Immature natural killer cell (primary cell): Measurements from ENCODE around the gene METTL9. TPM values are rescaled to one million over a fixed set of nuclear protein-coding genes. Genes with fewer than 3 reads are reported as not detected.
A peak's percentile ranks its signal among the peaks of the same experiment; 100 is the strongest.
"Not testable (repeated sequence)": the region's sequence is repeated elsewhere in the genome, so short reads cannot be mapped to it uniquely, and the experiment has no call there.

Experiments
- DNase-seq, 3 donors: peaks; one replicate each; pipeline ENCODE4 v3.0.0; 2022; ENCODE audit warnings: mixed read lengths in 1 of 3
- H3K27ac Mint-ChIP-seq, 6 donors: one replicate each; pipeline ENCODE4 v1.8.0; 2020; ENCODE audit warnings: mixed read lengths in 6 of 6, mild to moderate bottlenecking in 5 of 6, inconsistent platforms in 4 of 6, moderate library complexity in 3 of 6
- H3K27me3 Mint-ChIP-seq, 3 donors: one replicate each; pipeline ENCODE4 v1.8.0; 2020 to 2021; ENCODE audit warnings: low read depth in 3 of 3, mild to moderate bottlenecking in 3 of 3, mixed read lengths in 3 of 3, moderate library complexity in 3 of 3, inconsistent platforms in 1 of 3
- H3K36me3 Mint-ChIP-seq, 3 donors: one replicate each; pipeline ENCODE4 v1.8.0; 2020; ENCODE audit warnings: mixed read lengths in 3 of 3, inconsistent platforms in 2 of 3, mild to moderate bottlenecking in 2 of 3
- H3K4me1 Mint-ChIP-seq, 2 donors: one replicate each; pipeline ENCODE4 v1.8.0; 2020; ENCODE audit warnings: inconsistent platforms in 2 of 2, mild to moderate bottlenecking in 2 of 2, mixed read lengths in 2 of 2, moderate library complexity in 1 of 2
- H3K4me3 Mint-ChIP-seq, 5 donors: one replicate each; pipeline ENCODE4 v1.8.0; 2020; ENCODE audit warnings: mild to moderate bottlenecking in 5 of 5, mixed read lengths in 5 of 5, inconsistent platforms in 3 of 5, moderate library complexity in 3 of 5
- H3K9me3 Mint-ChIP-seq, 6 donors: one replicate each; pipeline ENCODE4 v1.8.0; 2020; ENCODE audit warnings: mild to moderate bottlenecking in 6 of 6, mixed read lengths in 6 of 6, inconsistent platforms in 4 of 6, moderate library complexity in 3 of 6
- polyA plus RNA-seq, 3 donors: library from polyadenylated mRNA; unstranded; fragments of 300-500 nt; fragmentation: Illumina TruSeq; gene quantifications; one replicate each; pipeline ENCODE4 v1.2.3, GENCODE V29; 2021

The METTL9 gene
- polyA plus RNA-seq, 3 donors from 2014 or later, result 113 to 149 (median 147) TPM

DNA sequence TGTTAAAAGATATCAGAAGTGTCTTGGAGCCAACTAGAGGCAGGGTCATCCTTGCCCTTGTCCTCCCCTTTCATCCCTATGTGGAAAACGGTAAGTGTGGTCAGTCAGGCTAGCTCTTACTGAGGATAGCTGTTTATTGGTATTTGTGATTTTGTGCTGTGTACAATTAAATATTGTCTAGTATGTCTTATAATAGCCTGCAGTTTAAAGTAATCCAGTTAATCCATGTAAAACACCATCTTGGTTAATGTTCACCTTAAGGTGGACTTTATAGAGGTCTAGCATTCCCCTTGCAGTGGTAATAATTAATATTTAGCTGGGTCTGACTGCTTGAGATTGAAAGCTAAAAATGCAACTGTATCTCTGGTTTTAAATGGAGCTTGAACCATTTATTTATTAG is 25.6 kb downstream of the METTL9 start:
- no peak for DNase-seq
- Mint-ChIP-seq H3K4me3 (no peak overlapping the region), H3K4me1 (peaks cover 25 to 41% of the 10 kb centered on the region in 2 donors), H3K9me3 (no peaks in the 10 kb centered on the region), H3K27me3 (no peaks in the 10 kb centered on the region), H3K27ac (no peak overlapping the region), H3K36me3 (peaks cover 31 to 33% (median 32%) of the 10 kb centered on the region in 3 donors)

DNA sequence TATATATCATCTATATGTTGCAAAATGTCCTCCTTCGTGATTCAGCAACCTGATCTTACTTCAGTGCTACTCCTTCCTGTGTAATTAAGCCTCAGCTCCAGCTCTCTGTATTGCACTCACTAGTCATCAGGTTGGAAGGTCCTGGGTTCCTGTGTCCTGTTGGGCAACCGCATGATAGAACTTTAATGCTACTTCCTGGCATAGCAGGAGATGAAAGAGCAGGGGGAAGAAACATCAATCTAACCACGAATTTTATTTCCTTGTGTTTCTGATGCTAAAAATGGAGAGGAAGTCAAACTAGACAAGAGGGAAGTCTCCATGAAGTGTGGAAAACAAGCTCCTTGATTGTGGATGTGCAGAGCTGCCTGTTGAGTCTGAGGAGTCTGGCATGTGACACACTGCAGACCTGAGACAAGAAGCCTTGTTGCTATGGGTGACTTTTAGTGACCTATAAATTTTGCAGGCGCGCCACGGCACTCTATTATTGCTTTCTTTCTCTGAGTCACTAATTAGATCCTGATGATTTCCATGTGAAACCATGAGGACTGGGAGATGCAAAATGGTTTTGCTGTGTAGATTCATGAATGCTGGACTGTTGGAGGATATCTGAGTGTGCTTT is 27.4 kb downstream of the METTL9 start:
- H3K9me3 Mint-ChIP-seq, result no peaks in the 10 kb centered on the region
- peak overlapping the region in 4 of 5 donors; percentile 1 to 29 (median 18) for H3K4me3 Mint-ChIP-seq
- H3K27ac Mint-ChIP-seq, result peak overlapping the region; percentile 10 to 77 (median 69)
- H3K27me3 Mint-ChIP-seq, result no peaks in the 10 kb centered on the region
- H3K4me1 Mint-ChIP-seq, result peaks cover 14 to 31% of the 10 kb centered on the region in 2 donors
- DNase-seq, result no peak
- peaks cover 28 to 33% (median 28%) of the 10 kb centered on the region in 3 donors for H3K36me3 Mint-ChIP-seq

DNA sequence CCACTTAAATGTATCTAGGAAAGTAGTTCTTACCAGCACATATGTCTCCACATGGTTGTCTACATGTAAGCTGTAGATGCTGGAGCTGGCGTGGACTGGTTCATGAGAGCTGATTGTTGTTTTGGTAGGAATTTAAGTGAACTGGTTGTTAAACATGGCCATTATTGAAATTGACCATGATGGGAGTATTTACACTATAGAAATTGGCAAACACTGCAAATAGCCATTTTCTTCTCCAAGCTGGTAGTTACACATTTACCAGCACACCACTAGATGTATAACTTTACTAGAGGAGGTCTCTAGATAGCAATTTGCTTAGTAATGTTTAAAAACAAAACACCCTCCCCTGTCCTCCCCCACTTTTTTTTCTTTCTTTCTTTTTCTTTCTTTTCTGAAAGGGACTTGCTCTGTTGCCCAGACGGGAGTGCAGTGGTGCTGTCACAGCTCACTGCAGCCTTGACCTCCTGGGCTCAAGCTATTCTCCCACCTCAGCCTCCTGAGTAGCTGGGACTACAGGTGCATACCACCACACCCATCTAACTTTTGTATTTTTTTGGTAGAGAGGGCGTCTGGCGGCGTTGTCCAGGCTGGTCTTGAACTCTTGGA is 28.8 kb downstream of the METTL9 start:
- H3K27me3 Mint-ChIP-seq, result no peaks in the 10 kb centered on the region
- H3K4me1 Mint-ChIP-seq, result peaks cover 14 to 19% of the 10 kb centered on the region in 2 donors
- no peak overlapping the region for H3K4me3 Mint-ChIP-seq

DNA sequence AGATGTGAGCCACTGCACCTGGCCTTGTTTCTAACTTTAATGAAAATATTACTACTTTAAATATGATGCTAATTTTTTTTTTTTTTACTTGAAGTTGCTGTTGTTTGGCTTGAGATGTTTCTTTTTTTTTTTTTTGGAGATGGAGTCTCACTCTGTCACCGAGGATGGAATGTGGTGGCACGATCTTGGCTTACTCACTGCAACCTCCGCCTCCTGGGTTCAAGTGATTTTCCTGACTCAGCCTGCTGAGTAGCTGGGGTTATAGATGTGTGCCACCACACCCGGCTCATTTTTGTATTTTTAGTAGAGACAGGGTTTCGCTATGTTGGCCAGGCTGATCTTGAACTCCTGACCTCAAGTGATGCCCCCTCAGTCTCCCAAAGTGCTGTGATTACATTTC is 29.4 kb downstream of the METTL9 start:
- peaks cover 28 to 37% (median 28%) of the 10 kb centered on the region in 3 donors for H3K36me3 Mint-ChIP-seq
- peaks cover 14 to 16% of the 10 kb centered on the region in 2 donors for H3K4me1 Mint-ChIP-seq
- H3K27ac Mint-ChIP-seq, result no peak overlapping the region

More for the DNA sequence above, 28.8 kb downstream of the METTL9 start:
- no peak for DNase-seq
- peaks cover 28 to 37% (median 28%) of the 10 kb centered on the region in 3 donors for H3K36me3 Mint-ChIP-seq
- H3K27ac Mint-ChIP-seq, result peak overlapping the region in 2 of 6 donors; percentile 20 to 28
- no peaks in the 10 kb centered on the region for H3K9me3 Mint-ChIP-seq

DNA sequence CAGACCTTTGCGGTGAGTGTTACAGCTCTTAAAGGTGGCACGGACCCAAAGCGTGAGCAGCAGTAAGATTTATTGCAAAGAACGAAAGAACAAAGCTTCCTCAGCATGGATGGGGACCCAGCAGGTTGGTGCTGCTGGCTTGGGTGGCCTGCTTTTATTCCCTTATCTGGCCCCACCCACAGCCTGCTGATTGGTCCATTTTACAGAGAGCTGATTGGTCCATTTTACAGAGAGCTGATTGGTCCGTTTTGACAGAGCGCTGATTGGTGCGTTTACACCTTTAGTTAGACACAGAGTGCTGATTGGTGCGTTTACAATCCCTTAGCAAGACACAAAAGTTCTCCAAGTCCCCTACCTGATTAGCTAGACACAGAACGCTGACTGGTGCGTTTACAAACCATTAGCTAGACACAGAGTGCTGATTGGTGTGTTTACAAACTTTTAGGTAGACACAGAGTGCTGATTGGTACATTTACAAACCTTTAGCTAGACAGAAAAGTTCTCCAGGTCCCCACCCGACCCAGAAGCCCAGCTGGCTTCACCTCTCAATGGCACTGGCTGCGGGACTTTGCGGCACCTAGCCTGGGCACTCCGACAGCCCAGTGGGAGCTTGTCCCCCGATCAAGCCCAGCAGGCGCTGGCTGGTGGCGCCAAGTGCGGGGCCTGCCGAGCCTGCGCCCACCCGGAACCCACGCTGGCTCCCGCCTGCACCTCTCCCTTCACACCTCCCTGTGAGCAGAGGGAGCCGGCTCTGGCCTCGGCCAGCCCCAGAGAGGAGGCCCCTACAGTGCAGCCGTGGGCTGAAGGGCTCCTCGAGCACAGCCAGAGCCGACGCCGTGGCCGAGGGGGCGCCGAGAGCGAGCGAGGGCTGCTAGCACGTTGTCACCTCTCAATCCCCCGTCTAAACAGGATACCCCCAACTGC is 30.5 kb downstream of the METTL9 start:
- H3K9me3 Mint-ChIP-seq, H3K4me3 Mint-ChIP-seq, DNase-seq, H3K27me3 Mint-ChIP-seq: not testable (repeated sequence)
- Mint-ChIP-seq H3K27ac (peak overlapping the region in 1 of 6 donors; percentile 26), H3K4me1 (peaks cover 14 to 16% of the 10 kb centered on the region in 2 donors), H3K36me3 (peaks cover 21 to 34% (median 25%) of the 10 kb centered on the region in 3 donors)

More for the DNA sequence above, 29.4 kb downstream of the METTL9 start:
- DNase-seq, result no peak
- Mint-ChIP-seq H3K4me3 (no peak overlapping the region), H3K27me3 (peaks cover 0 to 2% (median 0%) of the 10 kb centered on the region in 3 donors), H3K9me3 (no peaks in the 10 kb centered on the region)

DNA sequence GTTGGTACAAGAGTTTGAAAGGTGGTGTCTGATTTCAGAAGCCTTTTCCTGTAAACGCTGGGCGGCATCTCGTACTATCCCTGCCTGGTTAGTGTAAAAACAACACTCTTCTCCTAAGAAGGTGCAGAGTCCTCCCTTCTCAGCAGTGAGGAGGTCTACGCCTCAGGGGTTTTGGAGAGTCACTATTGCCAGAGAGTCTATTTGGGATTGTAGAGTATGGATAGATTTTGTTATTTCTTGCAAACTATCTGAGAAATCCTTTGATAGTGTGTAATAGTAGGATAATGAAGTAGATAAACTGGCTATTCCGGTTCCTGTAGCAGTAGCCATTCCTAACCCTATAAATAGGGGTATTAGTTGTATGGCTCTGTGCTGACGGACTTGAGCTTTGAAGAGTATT is 31.5 kb downstream of the METTL9 start:
- H3K9me3 Mint-ChIP-seq, H3K4me3 Mint-ChIP-seq, H3K27ac Mint-ChIP-seq, DNase-seq, H3K27me3 Mint-ChIP-seq: not testable (repeated sequence)
- Mint-ChIP-seq H3K4me1 (peaks cover 14 to 15% of the 10 kb centered on the region in 2 donors), H3K36me3 (peaks cover 19 to 34% (median 24%) of the 10 kb centered on the region in 3 donors)

DNA sequence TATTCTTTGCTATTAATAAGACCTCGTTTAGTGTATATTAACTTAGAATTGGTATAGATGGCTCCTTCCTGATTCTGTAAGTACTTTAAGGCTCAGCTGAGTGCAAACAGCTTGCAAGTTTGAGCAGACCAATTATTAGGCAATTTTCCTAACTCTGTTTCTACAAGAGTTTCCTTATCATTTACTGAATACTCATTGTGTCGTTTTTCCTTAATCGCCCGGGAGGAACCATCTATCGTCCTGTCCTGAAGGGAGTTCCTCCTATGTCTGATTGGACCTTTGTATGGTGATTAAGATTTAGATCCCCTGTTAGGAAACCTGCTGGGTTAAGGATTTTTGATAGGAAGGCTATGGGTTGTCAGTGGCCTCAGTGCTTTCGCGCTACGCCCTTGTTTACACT is 32.0 kb downstream of the METTL9 start:
- Mint-ChIP-seq H3K36me3 (peaks cover 17 to 30% (median 19%) of the 10 kb centered on the region in 3 donors), H3K4me1 (peaks cover 10 to 13% of the 10 kb centered on the region in 2 donors)
- H3K9me3 Mint-ChIP-seq, H3K4me3 Mint-ChIP-seq, DNase-seq, H3K27me3 Mint-ChIP-seq, H3K27ac Mint-ChIP-seq: not testable (repeated sequence)

DNA sequence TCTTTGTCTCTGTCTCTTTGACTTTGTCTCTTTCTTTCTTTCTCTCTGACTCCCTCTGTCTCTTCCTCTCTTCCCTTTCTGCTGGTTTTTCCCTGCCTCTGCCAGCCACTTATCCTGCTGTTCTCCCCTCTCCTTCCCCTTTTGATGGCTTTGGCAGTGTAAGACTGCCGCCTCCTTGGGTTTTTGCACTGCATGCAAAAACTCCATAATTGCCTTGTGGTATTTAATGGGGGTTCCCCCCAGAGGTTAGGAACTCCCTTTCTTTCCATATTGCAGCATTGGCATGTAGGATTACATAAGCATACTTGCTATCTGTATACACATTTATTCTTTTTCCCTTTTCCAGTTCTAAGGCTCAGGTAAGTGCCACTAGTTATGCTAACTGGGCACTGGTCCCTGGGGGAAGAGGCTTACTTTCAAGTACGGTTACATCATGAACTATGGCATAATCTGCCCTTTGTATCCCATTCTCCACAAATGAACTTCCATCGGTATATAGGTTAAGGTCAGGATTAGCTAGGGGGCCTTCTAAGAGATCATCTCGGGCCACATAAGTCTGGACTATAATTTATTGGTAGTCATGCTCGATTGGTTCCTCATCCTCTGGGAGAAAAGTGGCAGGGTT is 32.7 kb downstream of the METTL9 start:
- DNase-seq, H3K4me1 Mint-ChIP-seq, H3K4me3 Mint-ChIP-seq, H3K9me3 Mint-ChIP-seq, H3K27me3 Mint-ChIP-seq: not testable (repeated sequence)
- H3K27ac Mint-ChIP-seq, result peak overlapping the region in 1 of 6 donors; percentile 33
- H3K36me3 Mint-ChIP-seq, result peaks cover 12 to 25% (median 13%) of the 10 kb centered on the region in 3 donors

DNA sequence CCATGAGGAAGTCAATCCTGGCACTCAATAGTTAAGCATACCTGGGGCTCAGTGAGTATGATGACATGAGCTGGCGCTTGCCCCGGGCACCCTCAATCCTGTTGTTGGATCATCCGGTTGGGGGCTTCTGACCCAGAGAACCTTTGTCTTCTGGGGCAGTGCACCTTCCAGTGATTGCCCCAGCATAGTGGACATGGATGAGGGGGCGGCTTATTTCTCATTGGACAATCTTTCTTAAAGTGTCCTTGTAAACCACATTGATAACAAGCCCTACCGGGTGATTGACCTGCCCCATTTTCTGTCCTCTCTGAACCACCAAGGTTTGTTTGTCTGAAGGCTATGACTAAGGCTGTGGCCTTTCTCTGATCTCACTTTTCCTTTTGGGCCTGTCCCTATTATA is 34.8 kb downstream of the METTL9 start:
- Mint-ChIP-seq H3K27ac (peak overlapping the region in 1 of 6 donors; percentile 25), H3K36me3 (peaks cover 6 to 11% (median 7%) of the 10 kb centered on the region in 3 donors), H3K4me1 (peaks cover 17 to 20% of the 10 kb centered on the region in 2 donors), H3K9me3 (no peaks in the 10 kb centered on the region), H3K4me3 (no peak overlapping the region), H3K27me3 (peaks cover 0 to 4% (median 0%) of the 10 kb centered on the region in 3 donors)
- DNase-seq, result no peak

DNA sequence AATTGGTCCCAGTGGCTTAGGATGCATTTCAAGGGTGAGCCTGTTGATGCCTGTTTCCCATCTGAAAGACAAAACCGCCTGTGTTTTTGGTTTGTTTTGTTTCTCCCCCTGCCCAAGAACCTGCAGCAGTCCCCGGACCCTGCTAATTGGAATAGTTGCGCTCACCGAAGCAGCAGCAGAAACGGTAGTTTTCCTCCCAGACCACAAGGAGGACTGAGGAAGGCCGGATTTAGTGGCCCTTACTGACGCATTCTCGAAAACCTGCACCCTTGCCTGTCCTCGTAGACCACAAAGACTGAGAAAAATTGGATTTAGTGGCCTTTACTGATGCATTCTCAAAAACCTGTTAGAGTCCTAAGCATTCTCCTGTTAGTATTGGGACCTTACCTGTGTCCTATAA is 36.3 kb downstream of the METTL9 start:
- H3K27me3 Mint-ChIP-seq, H3K27ac Mint-ChIP-seq, H3K9me3 Mint-ChIP-seq, H3K36me3 Mint-ChIP-seq, DNase-seq, H3K4me3 Mint-ChIP-seq: not testable (repeated sequence)
- H3K4me1 Mint-ChIP-seq, result peaks cover 22 to 23% of the 10 kb centered on the region in 2 donors

DNA sequence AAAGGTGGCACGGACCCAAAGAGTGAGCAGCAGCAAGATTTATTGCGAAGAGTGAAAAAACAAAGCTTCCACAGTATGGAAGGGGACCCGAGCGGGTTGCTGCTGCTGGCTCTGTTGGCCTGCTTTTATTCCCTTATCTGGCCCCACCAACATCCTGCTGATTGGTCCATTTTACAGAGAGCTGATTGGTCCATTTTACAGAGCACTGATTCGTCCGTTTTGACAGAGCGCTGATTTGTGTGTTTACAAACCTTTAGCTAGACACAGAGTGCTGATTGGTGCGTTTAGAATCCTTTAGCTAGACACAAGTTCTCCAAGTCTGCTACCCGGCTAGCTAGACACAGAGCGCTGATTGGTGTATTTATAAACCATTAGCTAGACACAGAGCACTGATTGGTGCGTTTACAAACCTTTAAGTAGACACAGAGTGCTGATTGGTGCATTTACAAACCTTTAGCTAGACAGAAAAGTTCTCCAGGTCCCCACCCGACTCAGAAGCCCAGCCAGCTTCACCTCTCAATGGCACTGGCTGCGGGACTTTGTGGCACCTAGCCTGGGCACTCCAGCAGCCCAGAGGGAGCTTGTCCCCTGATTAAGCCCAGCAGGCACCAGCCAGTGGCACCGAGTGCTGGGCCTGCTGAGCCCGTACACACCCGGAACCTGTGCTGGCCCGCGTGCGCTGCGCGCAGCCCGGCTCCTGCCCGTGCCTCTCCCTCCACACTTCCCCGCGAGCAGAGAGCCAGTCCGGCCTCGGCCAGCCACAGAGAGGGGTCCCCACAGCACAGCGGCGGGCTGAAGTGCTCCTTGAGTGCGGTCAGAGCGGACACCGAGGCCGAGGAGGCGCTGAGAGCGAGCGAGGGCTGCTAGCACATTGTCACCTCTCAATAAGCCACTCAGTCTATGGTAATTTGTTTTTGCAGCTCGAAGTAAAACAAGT is 37.9 kb downstream of the METTL9 start:
- Mint-ChIP-seq H3K36me3 (no peaks in the 10 kb centered on the region), H3K4me3 (no peak overlapping the region), H3K27ac (peak overlapping the region in 4 of 6 donors; percentile 65 to 90 (median 80)), H3K9me3 (no peaks in the 10 kb centered on the region), H3K27me3 (peaks cover 0 to 4% (median 1%) of the 10 kb centered on the region in 3 donors), H3K4me1 (peaks cover 26 to 27% of the 10 kb centered on the region in 2 donors)
- DNase-seq, result no peak

DNA sequence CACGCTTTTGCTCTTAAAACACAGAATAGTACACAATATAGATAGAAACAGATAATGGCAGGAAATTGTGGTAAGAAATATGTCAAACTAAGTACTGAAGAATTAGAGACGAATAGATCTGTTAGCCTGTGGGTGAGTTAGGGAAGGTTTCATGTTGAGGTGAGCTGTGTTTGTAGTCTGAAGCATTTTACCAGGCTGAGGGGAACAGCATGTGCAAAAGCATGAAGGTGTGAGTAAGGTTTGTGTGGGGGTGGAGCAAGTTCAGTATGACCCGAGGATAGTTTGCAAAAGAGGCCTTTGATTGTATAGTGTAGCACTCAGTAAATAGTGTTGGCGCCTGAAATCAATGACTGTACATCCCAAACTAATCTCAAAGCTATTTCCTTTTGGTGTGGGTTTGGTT is 39.2 kb downstream of the METTL9 start:
- DNase-seq, result no peak
- Mint-ChIP-seq H3K36me3 (no peaks in the 10 kb centered on the region), H3K4me3 (peak overlapping the region in 3 of 5 donors; percentile 5 to 27 (median 8)), H3K27me3 (peaks cover 0 to 2% (median 1%) of the 10 kb centered on the region in 3 donors), H3K4me1 (peaks cover 27% of the 10 kb centered on the region in 2 donors), H3K27ac (peak overlapping the region; percentile 54 to 91 (median 89)), H3K9me3 (no peaks in the 10 kb centered on the region)
